ENCODE results near the gene RUBCNL. TPM values are rescaled to one million over a fixed set of nuclear protein-coding genes. Genes with fewer than 3 reads are reported as not detected.

The RUBCNL gene
- total RNA-seq, 2 experiments from 2014 or later = 352 to 383 TPM

GRCh38 chr13:46355901-46356590, 31.0 kb downstream of the RUBCNL start:
- H3K27ac ChIP-seq (ENCODE audit: low read depth, low read length, poor library complexity, severe bottlenecking) = no peak overlapping the region

GRCh38 chr13:46355088-46355468, 32.0 kb downstream of the RUBCNL start:
- Histone ChIP-seq H3K4me2 (ENCODE audit: low read length) (no peak overlapping the region), H3K4me1 (ENCODE audit: insufficient read depth, low read length, poor library complexity, severe bottlenecking) (no peaks in the 10 kb centered on the region), H3K27ac (ENCODE audit: low read depth, low read length, poor library complexity, severe bottlenecking) (no peak overlapping the region)

More at GRCh38 chr13:46355901-46356590, 31.0 kb downstream of the RUBCNL start:
- POLR2A ChIA-PET = interaction anchor here (0.6 to 1.9 kb wide), 7 partner anchors 10 to 235 kb away, joined by 3 to 12 read pairs (median 3); no protein-coding TSS in a partner anchor
- TF ChIP-seq EZH2phosphoT487 (IDR thresholded peaks at IDR 0.05; ENCODE audit: borderline replicate concordance, low read depth, low read length) = no peak
- TF ChIP-seq CTCF (conservative IDR thresholded peaks at IDR 0.05; ENCODE audit: low read length) = no peak
- peaks cover 19% of the 10 kb centered on the region; the same call in 1 of the 2 replicates for H3K79me2 ChIP-seq (ENCODE audit: insufficient read depth, low read depth, low read length)
- no peaks in the 10 kb centered on the region for H4K20me1 ChIP-seq (ENCODE audit: insufficient read depth, low read length)
- H2AFZ ChIP-seq (ENCODE audit: low read length) = no peak overlapping the region
- no peak overlapping the region for H3K4me3 ChIP-seq (ENCODE audit: low read depth, low read length, poor library complexity, severe bottlenecking)
- intact Hi-C loops (cut with micrococcal nuclease; ENCODE audit: unreplicated experiment) = no loop called here
- CTCF ChIA-PET (ENCODE audit: unreplicated experiment) = no interaction called here
- no peak overlapping the region for H3K4me2 ChIP-seq (ENCODE audit: low read length)
- no TSS peak for BruUV-seq (replicated peaks)
- no peak for DNase-seq (ENCODE audit: low spot score)
- H3K4me1 ChIP-seq (ENCODE audit: insufficient read depth, low read length, poor library complexity, severe bottlenecking) = no peaks in the 10 kb centered on the region
- no peaks in the 10 kb centered on the region for H3K9me3 ChIP-seq (ENCODE audit: low read length)
- H3K36me3 ChIP-seq (ENCODE audit: insufficient read depth, low read length) = peaks cover 99% of the 10 kb centered on the region
- H3K9me2 ChIP-seq (ENCODE audit: insufficient read depth, low read length) = no peaks in the 10 kb centered on the region

More at GRCh38 chr13:46355088-46355468, 32.0 kb downstream of the RUBCNL start:
- H3K9me3 ChIP-seq (ENCODE audit: low read length) = no peaks in the 10 kb centered on the region
- no peaks in the 10 kb centered on the region for H3K9me2 ChIP-seq (ENCODE audit: insufficient read depth, low read length)
- 0 out of 2 replicates have a peak, but pooled peaks cover 4% of the 10 kb centered on the region for H4K20me1 ChIP-seq (ENCODE audit: insufficient read depth, low read length)
- H2AFZ ChIP-seq (ENCODE audit: low read length) = no peak overlapping the region
- no peak overlapping the region for H3K4me3 ChIP-seq (ENCODE audit: low read depth, low read length, poor library complexity, severe bottlenecking)
- H3K36me3 ChIP-seq (ENCODE audit: insufficient read depth, low read length) = peaks cover 100% of the 10 kb centered on the region
- intact Hi-C loops (cut with micrococcal nuclease; ENCODE audit: unreplicated experiment) = no loop called here
- POLR2A ChIA-PET = interaction anchor here (0.6 to 2.9 kb wide), 6 partner anchors 10 to 496 kb away, joined by 3 to 24 read pairs (median 4); no protein-coding TSS in a partner anchor
- CTCF ChIA-PET (ENCODE audit: unreplicated experiment) = no interaction called here
- BruUV-seq (replicated peaks) = no TSS peak
- no peak for TF ChIP-seq EZH2phosphoT487 (IDR thresholded peaks at IDR 0.05; ENCODE audit: borderline replicate concordance, low read depth, low read length)
- TF ChIP-seq CTCF (conservative IDR thresholded peaks at IDR 0.05; ENCODE audit: low read length) = no peak
- H3K79me2 ChIP-seq (ENCODE audit: insufficient read depth, low read depth, low read length) = peaks cover 23% of the 10 kb centered on the region; the same call in 1 of the 2 replicates
- DNase-seq (ENCODE audit: low spot score) = no peak
